ENCODE measurements around the gene STMN3.
"Not testable (repeated sequence)": the region's sequence is repeated elsewhere in the genome, so short reads cannot be mapped to it uniquely, and the experiment has no call there.

The STMN3 gene

GRCh38 chr20:63635431-63636141 lies 17.6 kb downstream of the STMN3 start:
- DNase-seq (ENCODE audit: low read depth) = no peak

DNA sequence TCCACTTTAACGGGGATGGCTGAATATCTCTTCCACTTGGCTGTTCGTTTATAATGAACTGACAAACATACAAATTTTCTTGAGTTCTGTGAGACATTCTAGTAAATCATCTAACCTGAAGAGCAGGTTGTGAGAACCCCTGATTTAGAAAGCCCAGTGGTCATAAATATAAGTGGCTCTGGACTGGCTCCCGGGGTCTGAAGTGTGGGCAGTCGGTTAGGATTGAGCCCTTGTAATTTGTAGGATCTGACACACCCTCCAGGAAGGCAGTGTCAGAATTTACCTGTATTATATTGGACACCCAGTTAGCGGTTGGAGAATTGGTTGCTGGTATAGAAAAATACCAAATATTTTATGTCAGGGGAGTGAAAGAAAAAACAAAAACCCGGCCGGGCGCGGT lies 19.5 kb downstream of the STMN3 start:
- no peak for DNase-seq (ENCODE audit: low read depth)

GRCh38 chr20:63631426-63631825 lies 21.8 kb downstream of the STMN3 start:
- not testable (repeated sequence) for DNase-seq (ENCODE audit: low read depth)

DNA sequence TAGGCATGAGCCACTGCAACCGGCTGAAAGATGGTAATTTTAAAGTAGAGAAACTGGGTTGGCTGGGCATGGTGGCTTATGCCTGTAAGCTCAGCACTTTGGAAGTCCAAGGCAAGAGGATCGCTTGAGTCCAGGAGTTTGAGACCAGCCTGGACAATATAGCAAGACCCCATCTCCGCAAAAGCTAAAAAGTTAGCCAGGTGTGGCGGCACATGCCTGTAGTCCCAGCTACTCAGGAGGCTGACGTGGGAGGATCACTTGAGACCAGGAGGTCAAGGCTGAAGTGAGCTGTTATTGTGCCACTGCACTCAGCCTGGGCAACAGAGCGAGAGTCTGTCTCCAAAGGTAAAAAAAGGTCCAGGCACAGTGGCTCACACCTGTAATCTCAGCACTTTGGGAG lies 22.3 kb downstream of the STMN3 start:
- DNase-seq (ENCODE audit: low read depth) = not testable (repeated sequence)

DNA sequence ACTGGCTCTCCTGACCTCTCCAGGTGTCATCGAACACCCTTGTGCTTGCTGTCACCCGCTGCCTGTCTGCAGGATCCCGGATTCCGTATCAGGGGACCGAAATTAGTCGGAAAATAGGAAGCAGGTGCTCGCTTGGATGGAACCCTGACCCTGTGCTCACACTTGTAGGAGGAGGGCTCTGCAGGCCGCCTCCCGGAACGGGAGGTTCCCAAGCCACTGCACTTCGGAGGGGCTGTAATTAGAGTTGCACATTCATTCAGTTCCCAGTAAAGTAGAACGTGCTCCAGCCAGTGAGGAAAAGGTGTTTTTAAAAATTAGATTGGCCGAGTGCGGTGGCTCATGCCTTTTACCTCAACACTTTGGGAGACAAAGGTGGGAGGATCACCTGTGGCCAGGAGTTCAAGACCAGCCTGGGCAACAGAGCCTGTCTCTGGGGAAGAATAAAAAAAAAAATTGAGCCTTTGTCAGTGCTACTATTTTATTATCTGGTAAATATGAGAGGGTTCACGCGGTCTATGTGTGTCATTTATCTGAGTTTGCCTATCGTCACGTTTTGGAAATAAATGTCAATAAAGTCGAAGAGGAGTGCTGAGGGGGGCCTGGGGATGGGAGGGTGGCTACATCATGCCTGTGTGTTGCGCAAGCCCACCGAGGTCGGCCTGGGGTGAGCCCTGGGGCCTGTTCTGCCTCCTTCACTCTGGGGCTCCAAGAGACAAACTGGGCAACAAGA lies 24.8 kb downstream of the STMN3 start:
- peak; percentile 84 for DNase-seq (ENCODE audit: low read depth)

DNA sequence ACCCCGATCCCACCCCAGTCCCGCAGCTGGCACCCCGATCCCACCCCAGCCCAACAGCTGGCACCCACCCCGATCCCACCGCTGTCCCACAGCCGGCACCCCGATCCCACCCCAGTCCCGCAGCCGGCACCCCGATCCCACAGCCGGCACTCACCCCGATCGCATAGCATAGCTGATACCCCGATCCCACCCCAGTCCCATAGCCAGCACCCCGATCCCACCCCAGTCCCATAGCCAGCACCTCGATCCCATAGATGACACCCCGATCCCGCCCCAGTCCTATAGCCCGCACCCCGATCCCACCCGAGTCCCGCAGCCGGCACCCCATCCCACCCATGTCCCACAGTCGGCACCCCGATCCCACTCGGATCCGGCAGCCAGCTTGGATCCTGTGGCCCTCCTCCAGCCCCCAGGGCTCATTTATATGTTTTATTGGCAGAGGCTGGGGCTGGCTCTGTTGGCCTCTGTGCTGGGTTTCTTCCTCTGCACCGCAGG lies 25.4 kb downstream of the STMN3 start:
- no peak for DNase-seq (ENCODE audit: low read depth)

GRCh38 chr20:63627129-63627750 lies 26.0 kb downstream of the STMN3 start:
- peak; percentile 98 for DNase-seq (ENCODE audit: low read depth)

- peak; percentile 83 for DNase-seq (ENCODE audit: low read depth)
Observed at GRCh38 chr20:63626424-63627128, 26.6 kb downstream of the STMN3 start, which contains the start of gene GMEB2. Gene GMEB2 (minus strand): TSS chr20:63627101. CDS start chr20:63619397, 7,704 bp downstream.

GRCh38 chr20:63625771-63626423 lies 27.3 kb downstream of the STMN3 start:
- peak; percentile 51 for DNase-seq (ENCODE audit: low read depth)

DNA sequence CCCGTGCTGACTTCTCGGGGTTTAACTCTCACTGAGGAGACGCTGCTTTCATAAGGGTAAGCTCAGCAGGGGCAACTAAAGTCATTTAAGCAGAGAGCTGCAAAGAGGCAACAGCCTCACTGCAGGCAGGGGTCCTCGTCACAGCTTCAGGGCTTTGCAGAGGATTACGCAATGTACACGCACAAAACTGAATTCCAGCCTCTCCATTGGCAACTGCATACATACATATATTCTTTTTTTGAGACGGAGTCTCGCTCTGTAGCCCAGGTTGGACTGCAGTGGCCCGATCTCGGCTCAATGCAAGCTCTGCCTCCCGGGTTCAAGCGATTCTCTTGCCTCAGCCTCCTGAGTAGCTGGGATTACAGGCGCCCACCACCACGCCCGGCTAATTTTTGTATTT lies 28.7 kb downstream of the STMN3 start:
- DNase-seq (ENCODE audit: low read depth) = no peak

- no peak for DNase-seq (ENCODE audit: low read depth)
Observed at GRCh38 chr20:63622732-63623131, 30.5 kb downstream of the STMN3 start.

DNA sequence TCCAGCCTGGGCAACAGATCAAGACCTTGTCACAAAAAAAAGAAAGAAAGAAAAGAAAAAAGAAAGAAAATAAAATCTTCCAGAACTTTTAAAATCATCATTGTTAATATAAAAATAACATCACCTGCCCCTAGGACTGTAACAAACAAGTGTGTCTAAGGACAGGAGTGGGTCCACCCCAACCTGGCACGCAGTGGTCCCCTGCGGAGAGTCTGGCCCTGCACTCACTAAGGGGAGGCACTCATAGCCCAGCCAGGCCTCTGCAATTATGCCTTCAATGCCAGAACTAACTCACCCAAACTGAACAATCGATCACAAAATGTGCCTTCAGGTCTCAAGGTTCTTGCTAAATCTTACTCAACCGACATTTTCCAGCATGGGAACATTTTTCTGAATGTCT lies 31.1 kb downstream of the STMN3 start:
- no peak for DNase-seq (ENCODE audit: low read depth)

GRCh38 chr20:63620991-63621390 lies 32.2 kb downstream of the STMN3 start:
- no peak for DNase-seq (ENCODE audit: low read depth)

DNA sequence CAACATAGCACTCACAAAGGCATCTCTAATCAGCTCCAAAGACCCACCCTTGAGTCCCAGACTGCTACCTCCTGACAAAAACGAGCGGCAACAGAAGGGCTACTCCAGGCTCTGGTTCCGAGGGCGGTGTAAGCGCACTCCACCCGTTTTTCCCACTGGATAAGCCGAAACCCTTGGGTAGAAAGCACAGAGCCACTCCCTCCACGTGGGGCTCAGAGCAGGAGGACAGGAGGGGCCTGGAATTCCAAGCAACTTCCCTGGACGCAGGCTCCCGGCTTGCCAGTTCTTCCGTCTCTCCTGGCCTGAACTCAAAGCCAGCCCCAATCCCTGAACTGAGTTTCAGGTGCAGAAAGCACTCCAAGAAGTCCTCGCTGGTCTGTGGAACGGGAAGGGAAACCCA lies 33.7 kb downstream of the STMN3 start:
- no peak for DNase-seq (ENCODE audit: low read depth)

DNA sequence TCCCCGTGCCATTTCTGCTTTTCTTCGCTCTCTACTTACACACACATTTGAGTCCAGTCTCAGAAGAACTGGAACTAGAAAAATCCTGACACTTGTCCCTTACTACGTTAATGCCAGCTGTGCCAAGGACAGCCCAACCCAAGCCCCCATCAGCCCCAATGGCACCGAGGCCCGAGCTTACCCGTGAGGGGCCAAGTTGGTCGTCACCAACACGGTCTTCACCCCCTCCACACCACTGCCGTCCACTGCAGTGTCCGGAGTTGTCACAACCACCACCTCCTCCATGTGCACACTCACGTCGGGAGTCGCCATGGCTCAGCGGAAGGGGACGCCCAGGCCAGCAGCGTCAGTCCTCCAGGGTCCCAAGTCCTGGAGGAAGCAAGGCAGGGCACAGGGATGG lies 34.1 kb downstream of the STMN3 start:
- DNase-seq (ENCODE audit: low read depth) = no peak

DNA sequence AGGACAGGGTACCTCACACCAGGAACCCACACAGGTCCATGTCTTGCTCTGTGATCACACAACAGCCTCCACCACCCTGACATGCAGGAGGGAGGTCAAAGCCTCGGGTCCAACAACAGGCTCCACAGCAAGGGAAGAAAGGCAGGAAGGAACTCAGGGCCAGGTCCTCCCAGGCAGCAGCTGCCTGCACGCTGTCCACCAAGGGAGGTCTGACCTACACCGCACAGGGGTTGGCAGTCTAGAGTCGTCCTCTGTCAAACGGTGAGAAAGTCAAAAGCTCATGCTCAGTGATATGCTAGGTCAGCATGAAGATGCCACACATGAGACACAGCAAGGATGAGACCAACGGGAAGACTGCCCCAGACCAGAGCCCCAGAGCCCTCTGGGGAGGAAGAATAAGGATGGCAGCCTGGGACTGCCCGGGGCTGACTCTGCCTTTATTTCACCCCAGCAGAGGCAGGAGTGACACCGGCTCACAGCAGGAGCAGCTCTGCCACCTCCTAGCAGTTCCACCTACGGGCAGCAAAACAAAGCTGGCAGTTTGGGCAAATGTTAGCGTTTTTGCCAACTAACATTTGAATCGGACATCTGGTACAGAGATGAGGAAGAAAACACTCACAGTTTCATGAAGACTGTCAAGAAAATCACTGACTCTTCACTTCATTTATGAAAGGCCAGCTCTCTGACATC lies 34.8 kb downstream of the STMN3 start:
- DNase-seq (ENCODE audit: low read depth) = no peak

DNA sequence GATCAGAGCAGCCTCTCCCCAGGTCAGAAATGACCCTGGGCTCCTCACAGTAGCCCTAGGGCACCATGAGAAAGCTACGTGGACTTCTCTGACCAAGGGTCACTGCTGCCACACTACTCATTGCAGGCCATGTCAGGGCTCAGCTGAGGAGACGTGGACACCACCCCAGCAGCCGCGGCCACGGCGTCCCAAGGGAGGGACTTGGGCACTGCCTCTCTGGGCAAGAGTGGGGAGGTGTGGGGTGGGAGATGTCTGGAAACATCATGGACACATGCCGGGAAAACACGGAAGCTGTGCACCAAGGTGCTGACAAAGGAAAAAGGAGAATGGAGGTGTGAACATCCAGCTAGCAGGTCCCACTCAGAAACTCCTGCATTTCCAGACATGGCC lies 35.4 kb downstream of the STMN3 start:
- DNase-seq (ENCODE audit: low read depth) = no peak

GRCh38 chr20:63617092-63617875 lies 35.9 kb downstream of the STMN3 start:
- no peak for DNase-seq (ENCODE audit: low read depth)

DNA sequence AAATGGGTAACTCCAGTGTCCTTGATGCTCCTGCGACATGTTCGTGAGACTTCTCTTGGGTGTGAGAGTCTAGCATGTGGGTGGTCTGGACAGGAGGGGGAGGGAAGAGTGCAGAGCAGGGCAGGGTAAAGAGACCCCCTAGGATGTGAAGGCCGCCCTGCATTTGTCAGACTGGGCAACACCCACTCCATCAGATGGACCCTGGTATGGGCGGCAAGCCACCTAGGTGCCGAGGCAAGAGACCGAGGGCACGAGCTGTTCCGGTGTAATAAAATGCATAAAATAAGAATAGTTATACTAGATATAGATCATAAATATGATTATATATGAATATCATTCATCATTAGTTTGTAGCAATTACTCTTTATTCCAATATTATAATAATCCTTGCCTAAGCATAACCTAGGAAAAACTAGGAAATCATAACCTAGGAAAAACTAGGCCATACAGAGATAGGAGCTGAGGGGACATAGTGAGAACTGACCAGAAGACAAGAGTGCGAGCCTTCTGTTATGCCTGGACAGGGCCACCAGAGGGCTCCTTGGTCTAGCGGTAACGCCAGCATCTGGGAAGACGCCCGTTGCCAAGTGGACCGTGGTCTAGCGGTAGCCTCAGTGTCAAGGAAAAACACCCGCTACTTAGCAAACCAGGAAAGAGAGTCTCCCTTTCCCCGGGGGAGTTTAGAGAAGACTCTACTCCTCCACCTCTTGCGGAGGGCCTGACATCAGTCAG lies 39.2 kb downstream of the STMN3 start:
- DNase-seq (ENCODE audit: low read depth) = not testable (repeated sequence)

Data from ELR (cell line).